Astrocyte (in vitro differentiated cells and primary cell): ENCODE measurements around the gene ARID5B.

Source experiments
- CTCF ChIP-seq: IDR thresholded peaks from 2 replicates; pipeline ENCODE4 v1.5.1; 2011; ENCODE audit warnings: low read depth, mild to moderate bottlenecking, inconsistent platforms, low read length, moderate library complexity; ENCODE audit not compliant: insufficient read depth
- EZH2 ChIP-seq: IDR thresholded peaks from 2 replicates; pipeline ENCODE4 v1.6.1; 2012; ENCODE audit warnings: mild to moderate bottlenecking, low read length, inconsistent platforms; ENCODE audit not compliant: insufficient read depth

GRCh38 chr10:61995220-61995503 lies 93.7 kb downstream of the ARID5B start:
- TF ChIP-seq CTCF (no peak), EZH2 (no peak)
